B cell (primary cell): ENCODE measurements around the gene GAREM1. TPM values are rescaled to one million over a fixed set of nuclear protein-coding genes. Genes with fewer than 3 reads are reported as not detected.

Source experiments
- ATAC-seq: fragments of 200-7000 bp; cut with Tn5 transposase; one replicate; pipeline ENCODE4 v1.10.0; 2021; ENCODE audit warnings: low read depth, mild to moderate bottlenecking, moderate number of reproducible peaks, moderate library complexity
- CTCF ChIA-PET: fragments of 350-600 bp; sonication (Branson Sonifier 250); formaldehyde crosslinking; loops from one replicate; lab custom pipeline; 2021; ENCODE audit warnings: antibody characterized with exemption, inconsistent platforms; lab: Charles Lee
- POLR2A ChIA-PET: fragments of 350-600 bp; sonication (Branson Sonifier 250); formaldehyde crosslinking; loops from one replicate; lab custom pipeline; 2021; ENCODE audit warnings: antibody characterized with exemption; lab: Charles Lee
- DNase-seq: peaks from one replicate; pipeline ENCODE4 v3.0.0; 2013
- H2AFZ ChIP-seq: 2 replicates; pipeline ENCODE4 v1.6.1; 2012; ENCODE audit warnings: mild to moderate bottlenecking, low read depth, low read length; ENCODE audit not compliant: insufficient read depth, poor library complexity, severe bottlenecking
- H3K27ac ChIP-seq, 2 donors: 1 replicate in 1 of 2; 2 replicates in 1 of 2; pipeline ENCODE4 v1.5.1; 2012 to 2013; ENCODE audit warnings: low read length in 2 of 2, mild to moderate bottlenecking in 2 of 2, moderate library complexity in 1 of 2
- H3K27me3 ChIP-seq, 4 experiments: fragments of 200-600 bp in 1 of 4; sonication (generic) in 1 of 4; replicated peaks in 1 of 4; 1 replicate in 2 of 4; 2 replicates in 2 of 4; pipeline versions ENCODE4 v1.6.1 to v1.7.0; 2013 to 2016; ENCODE audit warnings: low read length in 3 of 4, mild to moderate bottlenecking in 2 of 4, mixed read lengths in 1 of 4, moderate library complexity in 1 of 4; ENCODE audit not compliant: insufficient read depth in 4 of 4, control insufficient read depth in 3 of 4; ENCODE audit errors: control extremely low read depth in 1 of 4
- H3K36me3 ChIP-seq, 2 experiments: replicated peaks in 1 of 2; 1 replicate in 1 of 2; 2 replicates in 1 of 2; pipeline versions ENCODE4 v1.6.1 to v1.7.1; 2013; ENCODE audit warnings: low read length in 1 of 2; ENCODE audit not compliant: insufficient read depth in 2 of 2, control insufficient read depth in 1 of 2; ENCODE audit errors: control extremely low read depth in 1 of 2, extremely low read depth in 1 of 2
- H3K4me1 ChIP-seq, 2 donors: fragments of 200-600 bp in 1 of 2; sonication (generic) in 1 of 2; 1 replicate in 1 of 2; 2 replicates in 1 of 2; pipeline versions ENCODE4 v1.5.1 to v1.6.1; 2013 to 2017; ENCODE audit warnings: low read length in 2 of 2; ENCODE audit not compliant: control insufficient read depth in 2 of 2, insufficient read depth in 2 of 2
- H3K4me2 ChIP-seq: replicated peaks from 2 replicates; pipeline ENCODE3; 2012; ENCODE audit warnings: mild to moderate bottlenecking, low read depth, low read length; ENCODE audit not compliant: poor library complexity, severe bottlenecking
- H3K4me3 ChIP-seq, 5 experiments: fragments of 200-600 bp in 1 of 5; sonication (generic) in 1 of 5; 1 replicate in 3 of 5; 2 replicates in 2 of 5; pipeline versions ENCODE4 v1.5.1 to v1.7.0; 2011 to 2016; ENCODE audit warnings: low read length in 4 of 5, mild to moderate bottlenecking in 4 of 5, low read depth in 2 of 5, control low read depth in 1 of 5, moderate library complexity in 1 of 5; ENCODE audit not compliant: insufficient read depth in 1 of 5; ENCODE audit errors: control extremely low read depth in 1 of 5, extremely low read depth in 1 of 5
- H3K79me2 ChIP-seq: fragments of 200-600 bp; sonication (generic); one replicate; pipeline ENCODE4 v1.6.0; 2016; ENCODE audit warnings: low read length; ENCODE audit not compliant: control insufficient read depth, insufficient read depth
- H3K9ac ChIP-seq: fragments of 200-600 bp; sonication (generic); 2 replicates; pipeline ENCODE4 v1.6.1; 2017; ENCODE audit warnings: mild to moderate bottlenecking, low read length, moderate library complexity
- H3K9me3 ChIP-seq, 3 donors: one replicate each; pipeline versions ENCODE4 v1.6.1 to v1.7.1; 2013; ENCODE audit warnings: low read length in 2 of 3; ENCODE audit not compliant: control insufficient read depth in 2 of 3, insufficient read depth in 1 of 3; ENCODE audit errors: control extremely low read depth in 1 of 3
- H4K20me1 ChIP-seq: 2 replicates; pipeline ENCODE4 v1.6.0; 2012; ENCODE audit warnings: mild to moderate bottlenecking, low read length; ENCODE audit not compliant: insufficient read depth, control insufficient read depth, poor library complexity, severe bottlenecking
- H3K27ac Mint-ChIP-seq: one replicate; pipeline ENCODE4 v1.8.0; 2021; ENCODE audit warnings: mixed read lengths
- H3K27me3 Mint-ChIP-seq: one replicate; pipeline ENCODE4 v1.8.0; 2021; ENCODE audit warnings: mixed read lengths
- H3K4me1 Mint-ChIP-seq: one replicate; pipeline ENCODE4 v1.8.0; 2021; ENCODE audit warnings: mixed read lengths
- H3K4me3 Mint-ChIP-seq: one replicate; pipeline ENCODE4 v1.8.0; 2021; ENCODE audit warnings: mixed read lengths
- H3K9me3 Mint-ChIP-seq: one replicate; pipeline ENCODE4 v1.8.0; 2022; ENCODE audit warnings: mixed read lengths; ENCODE audit not compliant: insufficient read depth
- CTCF ChIP-seq: fragments of 200-600 bp; IDR thresholded peaks from one replicate; pipeline ENCODE4 v1.8.0; 2022; ENCODE audit warnings: antibody characterized with exemption, mild to moderate bottlenecking
- EZH2 ChIP-seq: IDR thresholded peaks from 2 replicates; pipeline ENCODE4 v1.6.1; 2012; ENCODE audit warnings: borderline replicate concordance, low read depth, mild to moderate bottlenecking, moderate library complexity, low read length; ENCODE audit not compliant: insufficient read depth, poor library complexity, severe bottlenecking
- WGBS: methylation state at CpG from one replicate; pipeline ENCODE4 v1.1.5; 2013; ENCODE audit warnings: missing lambda C conversion rate; ENCODE audit not compliant: insufficient coverage; 5-methylcytosine and 5-hydroxymethylcytosine counted together
- intact Hi-C: fragments of 100-400 bp; cut with micrococcal nuclease; formaldehyde crosslinking; loops from one replicate; pipeline ENCODE4 v1.10.0; 2022
- polyA plus RNA-seq: library from polyadenylated mRNA; depleted of rRNA; stranded (reverse); fragments of >200 nt; gene quantifications from 2 replicates; pipeline ENCODE4 v1.2.3, GENCODE V29; 2012
- total RNA-seq, 2 donors: library from RNA; stranded (reverse); fragments of 120-200 nt in 1 of 2; gene quantifications; 1 replicate in 1 of 2; 2 replicates in 1 of 2; pipeline versions ENCODE4 v1.2.3 to v1.2.4, GENCODE V29; 2013 to 2022

Gene GAREM1
- total and polyA plus RNA-seq, 2 donors (not counting 1 experiment from before 2014, with no cell fraction given) = not detected

GRCh38 chr18:32259553-32259952 is 211.1 kb downstream of the GAREM1 start:
- Mint-ChIP-seq H3K9me3 (no peaks in the 10 kb centered on the region), H3K27me3 (peaks cover 18% of the 10 kb centered on the region), H3K27ac (no peak overlapping the region), H3K4me1 (no peaks in the 10 kb centered on the region), H3K4me3 (no peak overlapping the region)
- Histone ChIP-seq H3K9me3 (no peaks in the 10 kb centered on the region), H4K20me1 (no peaks in the 10 kb centered on the region), H3K79me2 (no peaks in the 10 kb centered on the region), H3K9ac (no peak overlapping the region), H3K36me3 (no peaks in the 10 kb centered on the region), H3K4me2 (no peak overlapping the region), H3K4me1 (no peaks in the 10 kb centered on the region), H3K27ac (no peak overlapping the region), H2AFZ (no peak overlapping the region), H3K4me3 (no peak overlapping the region), H3K27me3 (no peaks in the 10 kb centered on the region)
- WGBS = 80% methylated on average over 1 of the region's 6 CpGs
- ChIA-PET POLR2A (no interaction called here), CTCF (interaction anchor here (0.7 kb wide), 1 partner anchor 71 kb away, joined by 3 read pairs; no protein-coding TSS in a partner anchor)
- intact Hi-C loops = no loop called here
- DNase-seq (no peak), ATAC-seq (no peak)
- TF ChIP-seq CTCF (no peak), EZH2 (no peak)

GRCh38 chr18:32258558-32259204 is 212.0 kb downstream of the GAREM1 start:
- ChIA-PET CTCF (no interaction called here), POLR2A (no interaction called here)
- no peaks in the 10 kb centered on the region for H3K4me1 Mint-ChIP-seq
- no peaks in the 10 kb centered on the region for H3K36me3 ChIP-seq
- no peaks in the 10 kb centered on the region for H4K20me1 ChIP-seq
- TF ChIP-seq EZH2 (no peak), CTCF (no peak)
- ATAC-seq = no peak
- no peak overlapping the region for H2AFZ ChIP-seq
- no peaks in the 10 kb centered on the region for H3K79me2 ChIP-seq
- H3K4me1 ChIP-seq = no peaks in the 10 kb centered on the region
- no peaks in the 10 kb centered on the region for H3K9me3 Mint-ChIP-seq
- H3K27ac ChIP-seq = no peak overlapping the region
- intact Hi-C loops = no loop called here
- no peak for DNase-seq
- H3K4me3 Mint-ChIP-seq = no peak overlapping the region
- peaks cover 21% of the 10 kb centered on the region for H3K27me3 Mint-ChIP-seq
- WGBS = no CpG with 5 or more reads among the region's 5 CpGs
- no peaks in the 10 kb centered on the region for H3K27me3 ChIP-seq
- H3K4me3 ChIP-seq = no peak overlapping the region
- H3K9ac ChIP-seq = no peak overlapping the region
- H3K4me2 ChIP-seq = no peak overlapping the region
- H3K9me3 ChIP-seq = no peaks in the 10 kb centered on the region
- H3K27ac Mint-ChIP-seq = no peak overlapping the region
